Thyroid gland (tissue), 4 donors: ENCODE data around the gene LHPP. TPM values are rescaled to one million over a fixed set of nuclear protein-coding genes. Genes with fewer than 3 reads are reported as not detected.

Source experiments
- DNase-seq, 2 donors: peaks; one replicate each; pipeline ENCODE4 v3.0.0-alpha.2; 2019
- H3K27ac ChIP-seq, 3 donors: fragments of 200-600 bp; sonication (generic); 1 replicate in 2 of 3; 2 replicates in 1 of 3; pipeline ENCODE4 v1.5.1; 2016 to 2019; ENCODE audit warnings: mild to moderate bottlenecking in 1 of 3, moderate library complexity in 1 of 3
- H3K27me3 ChIP-seq: fragments of 200-600 bp; sonication (generic); one replicate; pipeline ENCODE4 v1.5.1; 2019
- H3K36me3 ChIP-seq, 2 donors: fragments of 200-600 bp; sonication (generic); one replicate each; pipeline ENCODE4 v1.5.1; 2016 to 2019
- H3K4me1 ChIP-seq, 2 donors: fragments of 200-600 bp; sonication (generic); one replicate each; pipeline ENCODE4 v1.5.1; 2017 to 2019
- H3K4me3 ChIP-seq, 3 donors: fragments of 200-600 bp; sonication (generic); replicated peaks in 1 of 3; 1 replicate in 2 of 3; 2 replicates in 1 of 3; pipeline ENCODE4 v1.5.1; 2016; ENCODE audit warnings: mild to moderate bottlenecking in 1 of 3
- H3K9me3 ChIP-seq: fragments of 200-600 bp; sonication (generic); one replicate; pipeline ENCODE4 v1.5.1; 2017
- CTCF ChIP-seq, 6 experiments: fragments of 200-600 bp in 3 of 6; fragments of 450-650 bp in 3 of 6; sonication (generic) in 3 of 6; IDR thresholded peaks; one replicate each; pipeline ENCODE4 v1.5.1; 2016 to 2019; ENCODE audit warnings: antibody characterized with exemption in 6 of 6, mild to moderate bottlenecking in 2 of 6, inconsistent platforms in 1 of 6, moderate library complexity in 1 of 6
- POLR2A ChIP-seq, 2 donors: fragments of 450-650 bp; IDR thresholded peaks; one replicate each; pipeline ENCODE4 v1.6.1; 2017; ENCODE audit warnings: antibody characterized with exemption in 2 of 2, mild to moderate bottlenecking in 2 of 2, moderate library complexity in 1 of 2
- WGBS, 2 donors: methylation state at CpG; one replicate each; pipeline ENCODE4 v1.1.5; 2017; 5-methylcytosine and 5-hydroxymethylcytosine counted together
- intact Hi-C: fragments of 100-400 bp; cut with DNase I; formaldehyde crosslinking; loops from one replicate; pipeline ENCODE4 v1.15.1; 2023
- total RNA-seq, 4 donors: library from RNA; depleted of rRNA; stranded (reverse); fragments of >200 nt; gene quantifications; one replicate each; pipeline ENCODE4 v1.2.3, GENCODE V29; 2016

LHPP gene
- total RNA-seq, 4 donors from 2014 or later, result 8.3 to 69.9 (median 48.3) TPM

DNA sequence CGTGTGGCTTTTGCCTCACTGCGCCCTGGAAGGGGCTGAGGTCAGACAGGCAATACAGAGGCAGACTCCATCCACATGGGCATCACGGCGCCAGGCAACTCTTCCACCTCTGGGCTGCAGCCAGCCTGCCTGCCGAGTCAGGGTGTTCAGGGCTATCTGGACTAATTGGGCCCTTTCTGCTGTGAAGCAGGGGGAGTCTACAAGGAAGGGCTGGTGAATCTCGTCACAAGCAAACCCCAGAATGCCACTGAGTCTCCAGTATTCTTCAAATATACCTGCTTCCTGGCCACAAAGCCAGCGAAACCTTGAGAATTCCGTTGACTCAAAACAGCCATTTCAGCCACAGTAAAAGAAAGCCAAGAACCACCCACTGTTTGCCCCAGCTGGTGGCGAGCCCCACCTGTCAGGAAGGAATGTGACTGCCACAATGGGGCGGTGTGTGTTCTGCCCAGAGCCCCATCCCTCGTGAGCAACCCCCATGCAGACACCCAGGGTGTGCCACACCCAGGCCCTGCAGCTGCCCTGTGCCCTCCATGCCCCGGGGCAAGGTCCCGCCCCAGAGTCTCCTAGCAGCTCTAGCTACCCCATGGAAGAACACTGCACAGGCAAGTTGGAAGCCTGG lies 165.2 kb downstream of the LHPP start:
- Histone ChIP-seq H3K27ac (peak overlapping the region; percentile 67 to 98 (median 88)), H3K4me1 (peaks cover 94 to 100% of the 10 kb centered on the region in 2 donors), H3K4me3 (no peak overlapping the region), H3K36me3 (no peaks in the 10 kb centered on the region), H3K9me3 (no peaks in the 10 kb centered on the region), H3K27me3 (no peaks in the 10 kb centered on the region)
- 73 to 78% methylated on average over 10 to 13 of the region's 13 CpGs for WGBS, 2 donors
- intact Hi-C loops, result loop anchor here (5.0 to 10.0 kb wide), 2 partner anchors 68 to 115 kb away; partner anchors contain the start of gene FAM53B
- peak in 1 of 2 donors; percentile 42 for DNase-seq
- no peak for TF ChIP-seq POLR2A (IDR thresholded peaks at IDR 0.05)
- TF ChIP-seq CTCF (IDR thresholded peaks at IDR 0.05), result no peak

DNA sequence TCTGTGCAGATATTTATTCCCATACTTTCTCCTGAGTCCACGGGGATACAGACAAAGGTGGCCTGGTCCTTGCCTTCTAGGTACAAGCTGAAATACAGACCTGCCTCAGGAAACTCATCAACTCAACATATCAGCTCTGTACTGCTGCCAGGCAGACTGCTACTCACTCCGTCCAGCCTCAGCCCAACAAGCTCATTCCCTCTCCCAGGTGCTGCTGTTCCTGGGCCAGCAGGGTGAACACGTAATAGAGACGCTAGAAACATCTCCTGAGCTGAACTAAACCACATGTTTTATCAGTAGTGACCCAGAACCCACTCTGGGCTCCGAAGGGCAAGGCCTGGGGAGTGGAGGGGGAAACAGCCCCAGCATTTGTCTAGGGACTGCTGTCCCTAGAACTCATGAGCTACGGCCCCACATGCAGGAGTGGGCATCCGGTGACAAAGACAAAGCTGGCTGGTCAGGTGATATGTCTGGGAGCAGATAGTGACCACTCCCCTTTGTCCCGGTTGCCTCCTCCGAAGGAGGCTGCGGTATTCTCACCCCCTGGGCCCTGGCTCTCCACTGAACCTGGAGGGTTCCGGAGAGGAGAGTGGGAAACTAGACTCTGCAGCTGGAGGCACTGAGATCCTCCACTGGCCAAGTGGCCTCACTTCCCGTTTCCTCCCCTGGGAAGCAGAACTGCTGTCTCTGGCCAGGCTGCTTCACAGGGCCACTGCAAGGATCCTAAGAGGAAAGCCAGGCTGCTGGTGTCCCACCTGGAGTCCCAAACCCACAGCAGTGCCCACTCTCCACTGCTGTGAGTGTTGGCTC lies 166.4 kb downstream of the LHPP start:
- TF ChIP-seq POLR2A (IDR thresholded peaks at IDR 0.05) (no peak), CTCF (IDR thresholded peaks at IDR 0.05) (no peak)
- intact Hi-C loops, result loop anchor here (5.0 to 10.0 kb wide), 2 partner anchors 67 to 114 kb away; partner anchors contain the start of gene FAM53B
- H3K4me3 ChIP-seq, result no peak overlapping the region
- DNase-seq, result peak; percentile 52 to 66
- H3K27ac ChIP-seq, result peak overlapping the region; percentile 88 to 98 (median 93)
- H3K27me3 ChIP-seq, result no peaks in the 10 kb centered on the region
- WGBS, 2 donors, result 56 to 58% methylated on average over 12 of the region's 12 CpGs
- peaks cover 94 to 100% of the 10 kb centered on the region in 2 donors for H3K4me1 ChIP-seq
- H3K36me3 ChIP-seq, result no peaks in the 10 kb centered on the region
- no peaks in the 10 kb centered on the region for H3K9me3 ChIP-seq

DNA sequence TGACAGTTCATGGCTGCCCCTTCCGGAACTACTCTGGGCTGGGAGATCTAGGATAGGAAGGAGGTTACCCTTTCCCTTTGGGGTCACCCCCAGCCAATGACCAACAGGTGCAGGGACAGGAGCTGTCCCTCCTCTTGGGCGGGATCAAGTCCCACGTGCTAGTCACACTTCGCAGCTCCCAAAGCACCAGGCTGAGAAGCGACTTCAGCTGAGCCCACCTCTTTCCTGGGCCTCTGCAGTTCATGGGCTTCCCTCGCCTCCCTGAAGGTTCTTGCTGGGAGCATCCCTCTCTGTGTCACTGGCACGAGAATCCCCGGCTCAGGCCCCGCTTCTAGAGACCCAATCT lies 167.0 kb downstream of the LHPP start:
- WGBS, 2 donors, result 68 to 74% methylated on average over 8 to 9 of the region's 9 CpGs
- intact Hi-C loops, result loop anchor here (5.0 to 10.0 kb wide), 2 partner anchors 66 to 114 kb away; partner anchors contain the start of gene FAM53B
- DNase-seq, result peak; percentile 55 to 56
- no peaks in the 10 kb centered on the region for H3K9me3 ChIP-seq
- H3K4me3 ChIP-seq, result no peak overlapping the region
- peak overlapping the region; percentile 88 to 98 (median 93) for H3K27ac ChIP-seq
- H3K27me3 ChIP-seq, result no peaks in the 10 kb centered on the region
- peaks cover 89 to 95% of the 10 kb centered on the region in 2 donors for H3K4me1 ChIP-seq
- H3K36me3 ChIP-seq, result no peaks in the 10 kb centered on the region
- no peak for TF ChIP-seq CTCF (IDR thresholded peaks at IDR 0.05)
- TF ChIP-seq POLR2A (IDR thresholded peaks at IDR 0.05), result peak in 1 of 2 donors; percentile 16

GRCh38 chr10:124629415-124629814 lies 167.8 kb downstream of the LHPP start:
- Histone ChIP-seq H3K4me3 (no peak overlapping the region), H3K27ac (peak overlapping the region; percentile 88 to 98 (median 93)), H3K27me3 (no peaks in the 10 kb centered on the region), H3K36me3 (no peaks in the 10 kb centered on the region), H3K9me3 (no peaks in the 10 kb centered on the region), H3K4me1 (peaks cover 82 to 87% of the 10 kb centered on the region in 2 donors)
- DNase-seq, result peak; percentile 70 to 83
- 33 to 39% methylated on average over 6 of the region's 6 CpGs for WGBS, 2 donors
- no peak for TF ChIP-seq POLR2A (IDR thresholded peaks at IDR 0.05)
- TF ChIP-seq CTCF (IDR thresholded peaks at IDR 0.05), result no peak
- intact Hi-C loops, result loop anchor here (5.0 to 10.0 kb wide), 2 partner anchors 65 to 113 kb away; partner anchors contain the start of gene FAM53B
